IMR-90 (cell line): Measurements from ENCODE around the gene ZNF836. TPM values are rescaled to one million over a fixed set of nuclear protein-coding genes. Genes with fewer than 3 reads are reported as not detected.

Source experiments
- ATAC-seq: fragments of 200-7000 bp; cut with Tn5 transposase; 2 replicates; pipeline ENCODE4 v1.9.1; 2020; ENCODE audit warnings: low read depth, mild to moderate bottlenecking, moderate library complexity
- BruUV-seq: library from RNA; stranded (reverse); fragments of 400-500 nt; replicated peaks from 2 replicates; lab custom pipeline; 2021; lab: Mats Ljungman, UMichigan
- CTCF ChIA-PET: fragments of 300-600 bp; formaldehyde crosslinking; extraction: SDS; loops from one replicate; lab custom pipeline; 2021; ENCODE audit warnings: antibody characterized with exemption; lab: Yijun Ruan, JAX
- POLR2A ChIA-PET: fragments of 300-600 bp; sonication (Branson Sonifier 250); formaldehyde crosslinking; loops from one replicate; lab custom pipeline; 2022; ENCODE audit warnings: antibody characterized with exemption; ENCODE audit not compliant: unreplicated experiment; lab: Charles Lee
- DNase-seq: peaks from one replicate; pipeline ENCODE4 v3.0.0; 2013
- H2AFZ ChIP-seq: replicated peaks from 2 replicates; pipeline ENCODE3; 2013; ENCODE audit warnings: low read length, mild to moderate bottlenecking; ENCODE audit not compliant: poor library complexity
- H2AK5ac ChIP-seq: 2 replicates; pipeline ENCODE4 v1.6.1; 2013; ENCODE audit warnings: low read depth, low read length, inconsistent platforms
- H2AK9ac ChIP-seq: replicated peaks from 2 replicates; pipeline ENCODE3; 2013; ENCODE audit warnings: mild to moderate bottlenecking, low read depth, low read length, moderate library complexity; ENCODE audit not compliant: poor library complexity
- H2BK120ac ChIP-seq: 2 replicates; pipeline ENCODE4 v1.6.1; 2013; ENCODE audit warnings: low read depth, low read length, inconsistent platforms
- H2BK15ac ChIP-seq: 3 replicates; pipeline ENCODE4 v1.6.1; 2013; ENCODE audit warnings: low read depth, low read length, inconsistent platforms
- H2BK20ac ChIP-seq: 2 replicates; pipeline ENCODE4 v1.6.1; 2013; ENCODE audit warnings: low read depth, mild to moderate bottlenecking, inconsistent platforms, low read length, moderate library complexity
- H2BK5ac ChIP-seq: 2 replicates; pipeline ENCODE4 v1.6.1; 2013; ENCODE audit warnings: mild to moderate bottlenecking, low read depth, low read length, inconsistent platforms; ENCODE audit not compliant: poor library complexity, severe bottlenecking
- H3K14ac ChIP-seq: replicated peaks from 2 replicates; pipeline ENCODE4 v1.6.1; 2013; ENCODE audit warnings: low read depth, low read length, inconsistent platforms
- H3K18ac ChIP-seq: 2 replicates; pipeline ENCODE4 v1.6.1; 2013; ENCODE audit warnings: low read depth, low read length, control low read depth
- H3K23ac ChIP-seq: 2 replicates; pipeline ENCODE4 v1.6.1; 2013; ENCODE audit warnings: low read depth, low read length, inconsistent platforms
- H3K27ac ChIP-seq: 2 replicates; pipeline ENCODE4 v1.5.1; 2013; ENCODE audit warnings: mild to moderate bottlenecking, control low read depth, low read length; ENCODE audit not compliant: insufficient read depth
- H3K27me3 ChIP-seq: 2 replicates; pipeline ENCODE4 v1.6.1; 2013; ENCODE audit warnings: low read length; ENCODE audit not compliant: control insufficient read depth, insufficient read depth
- H3K36me3 ChIP-seq: 2 replicates; pipeline ENCODE4 v1.6.1; 2013; ENCODE audit warnings: low read length, mixed read lengths; ENCODE audit not compliant: control insufficient read depth, insufficient read depth
- H3K4ac ChIP-seq: 2 replicates; pipeline ENCODE4 v1.6.1; 2013; ENCODE audit warnings: low read depth, low read length, inconsistent platforms
- H3K4me1 ChIP-seq: 2 replicates; pipeline ENCODE4 v1.6.1; 2013; ENCODE audit warnings: low read length, mixed read lengths; ENCODE audit not compliant: control insufficient read depth, insufficient read depth
- H3K4me2 ChIP-seq: 2 replicates; pipeline ENCODE4 v1.6.1; 2013; ENCODE audit warnings: low read depth, mild to moderate bottlenecking, control low read depth, low read length, moderate library complexity
- H3K4me3 ChIP-seq: 2 replicates; pipeline ENCODE4 v1.5.1; 2013; ENCODE audit warnings: low read depth, mild to moderate bottlenecking, control low read depth, low read length, moderate library complexity; ENCODE audit not compliant: insufficient read depth
- H3K56ac ChIP-seq: 2 replicates; pipeline ENCODE4 v1.6.1; 2013; ENCODE audit warnings: low read length, inconsistent platforms; ENCODE audit not compliant: insufficient read depth; ENCODE audit errors: extremely low read depth
- H3K79me1 ChIP-seq, 2 experiments: 2 replicates each; pipeline ENCODE4 v1.6.1; 2013; ENCODE audit warnings: low read length in 2 of 2, inconsistent platforms in 1 of 2, low read depth in 1 of 2
- H3K9ac ChIP-seq: 2 replicates; pipeline ENCODE4 v1.6.1; 2013; ENCODE audit warnings: low read depth, low read length, control low read depth
- H3K9me1 ChIP-seq: 2 replicates; pipeline ENCODE4 v1.6.1; 2013; ENCODE audit warnings: low read length, inconsistent platforms; ENCODE audit not compliant: insufficient read depth
- H3K9me3 ChIP-seq: 2 replicates; pipeline ENCODE4 v1.6.1; 2013; ENCODE audit warnings: low read length; ENCODE audit not compliant: control insufficient read depth, insufficient read depth
- H4K20me1 ChIP-seq: 2 replicates; pipeline ENCODE4 v1.6.1; 2013; ENCODE audit warnings: low read length, inconsistent platforms; ENCODE audit not compliant: insufficient read depth
- H4K5ac ChIP-seq: 2 replicates; pipeline ENCODE4 v1.6.1; 2013; ENCODE audit warnings: mild to moderate bottlenecking, low read depth, low read length, control low read depth
- H4K8ac ChIP-seq, 2 experiments: 2 replicates each; pipeline ENCODE4 v1.6.1; 2013; ENCODE audit warnings: low read depth in 2 of 2, low read length in 2 of 2, control low read depth in 1 of 2, inconsistent platforms in 1 of 2
- H4K91ac ChIP-seq: 2 replicates; pipeline ENCODE4 v1.6.1; 2013; ENCODE audit warnings: low read depth, low read length, inconsistent platforms; ENCODE audit not compliant: insufficient read depth
- RAD21 ChIP-seq: IDR thresholded peaks from 2 replicates; pipeline ENCODE4 v1.6.1; 2012; ENCODE audit warnings: low read length, improper control_type of control experiment
- RFX5 ChIP-seq: IDR thresholded peaks from 2 replicates; pipeline ENCODE4 v1.8.0; 2012; ENCODE audit warnings: low read depth, mild to moderate bottlenecking, low read length, moderate library complexity
- WGBS, 2 experiments: methylation state at CpG; one replicate each; pipeline versions ENCODE4 v1.1.5 to v1.1.7; 2013; ENCODE audit warnings: missing lambda C conversion rate in 2 of 2; ENCODE audit not compliant: insufficient read length in 1 of 2; ENCODE audit errors: extremely low coverage in 2 of 2; 5-methylcytosine and 5-hydroxymethylcytosine counted together
- dilution Hi-C: fragments of 300-500 bp; cut with HindIII; formaldehyde crosslinking; loops from one replicate; pipeline ENCODE4 v1.14.3; 2018; ENCODE audit warnings: low sequenced_read_pairs; ENCODE audit not compliant: unreplicated experiment
- in situ Hi-C: fragments of 300-500 bp; cut with MboI; formaldehyde crosslinking; loops from 3 replicates; pipeline ENCODE4 v1.14.3; 2019; ENCODE audit warnings: low sequenced_read_pairs, inconsistent platforms, mixed read lengths
- intact Hi-C: fragments of 100-400 bp; cut with micrococcal nuclease; formaldehyde crosslinking; loops from 2 replicates; pipeline ENCODE4 v1.10.0; 2022
- polyA plus RNA-seq, 3 experiments: library from polyadenylated mRNA; depleted of rRNA; stranded (reverse); fragments of >200 nt; gene quantifications; 2 replicates each; pipeline ENCODE4 v1.2.3, GENCODE V29; 2012; ENCODE audit warnings: low replicate concordance in 1 of 3
- total RNA-seq: library from RNA; depleted of rRNA; stranded (reverse); fragments of >200 nt; gene quantifications from 2 replicates; pipeline ENCODE4 v1.2.3, GENCODE V29; 2012
- TF ChIP-seq, protein P1 (sequence below): fragments of 150-350 bp; IDR thresholded peaks from 2 replicates; pipeline ENCODE4 v1.6.1; 2016; ENCODE audit warnings: low read depth, mild to moderate bottlenecking, low read length, moderate library complexity, borderline replicate concordance

ZNF836 gene
- total and polyA plus RNA-seq, 2 of the 4 experiments (the other 2 are of a cell fraction): 1.1 to 4.1 TPM

DNA sequence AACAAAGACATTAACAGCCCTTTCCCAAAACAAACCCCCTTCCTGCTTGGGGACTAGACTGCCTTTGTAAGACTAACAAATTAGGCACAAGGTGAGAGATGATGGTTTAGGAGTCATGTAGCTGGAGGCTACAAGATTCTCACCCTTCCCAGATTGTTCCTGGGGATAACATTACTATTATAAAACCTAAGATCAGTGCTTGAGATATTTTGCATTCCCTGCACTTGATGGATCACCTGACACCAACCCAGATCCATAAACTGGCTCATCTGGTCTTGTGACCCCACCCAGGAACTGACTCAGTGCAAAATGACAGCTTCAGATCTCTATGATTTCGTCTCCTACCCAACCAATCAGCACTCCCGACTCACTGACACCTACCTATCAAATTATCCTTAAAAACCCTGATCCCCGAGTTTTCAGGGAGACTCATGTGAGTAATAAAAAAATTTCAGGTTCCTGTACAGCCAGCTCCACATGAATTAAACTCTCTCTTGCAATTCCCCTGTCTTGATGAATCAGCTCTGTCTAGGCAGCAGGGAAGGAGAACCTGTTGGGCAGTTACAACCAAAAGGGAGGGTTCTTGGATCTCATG is 29.3 kb downstream of the ZNF836 start:
- H3K18ac ChIP-seq: no peak overlapping the region
- in situ Hi-C loops (no loop called here), intact Hi-C loops (no loop called here), dilution Hi-C loops (no loop called here)
- ChIA-PET CTCF (no interaction called here), POLR2A (no interaction called here)
- no peak overlapping the region for H3K4ac ChIP-seq
- H3K23ac ChIP-seq: no peak overlapping the region
- no peak overlapping the region for H2BK5ac ChIP-seq
- no TSS peak for BruUV-seq
- H4K5ac ChIP-seq: no peak overlapping the region
- H4K91ac ChIP-seq: no peak overlapping the region
- H2BK120ac ChIP-seq: no peak overlapping the region
- H2AK9ac ChIP-seq: no peak overlapping the region
- H3K36me3 ChIP-seq: no peaks in the 10 kb centered on the region
- H3K4me3 ChIP-seq: no peak overlapping the region
- peaks cover 8 to 11% of the 10 kb centered on the region in 2 experiments; a peak in 3 of 4 replicates for H3K79me1 ChIP-seq
- WGBS, 2 experiments: no CpG with 5 or more reads among the region's 3 CpGs
- no peak overlapping the region for H3K27ac ChIP-seq
- TF ChIP-seq, protein P1, sequence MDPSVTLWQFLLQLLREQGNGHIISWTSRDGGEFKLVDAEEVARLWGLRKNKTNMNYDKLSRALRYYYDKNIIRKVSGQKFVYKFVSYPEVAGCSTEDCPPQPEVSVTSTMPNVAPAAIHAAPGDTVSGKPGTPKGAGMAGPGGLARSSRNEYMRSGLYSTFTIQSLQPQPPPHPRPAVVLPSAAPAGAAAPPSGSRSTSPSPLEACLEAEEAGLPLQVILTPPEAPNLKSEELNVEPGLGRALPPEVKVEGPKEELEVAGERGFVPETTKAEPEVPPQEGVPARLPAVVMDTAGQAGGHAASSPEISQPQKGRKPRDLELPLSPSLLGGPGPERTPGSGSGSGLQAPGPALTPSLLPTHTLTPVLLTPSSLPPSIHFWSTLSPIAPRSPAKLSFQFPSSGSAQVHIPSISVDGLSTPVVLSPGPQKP: no peak
- TF ChIP-seq RFX5 (no peak), RAD21 (no peak)
- no peak overlapping the region for H2AFZ ChIP-seq
- H3K4me1 ChIP-seq: peaks cover 2% of the 10 kb centered on the region
- no peak overlapping the region for H2BK15ac ChIP-seq
- no peak overlapping the region for H3K9ac ChIP-seq
- H3K14ac ChIP-seq: no peak overlapping the region
- no peak overlapping the region for H4K8ac ChIP-seq
- H3K56ac ChIP-seq: no peak overlapping the region
- H3K27me3 ChIP-seq: no peaks in the 10 kb centered on the region
- peaks cover 7% of the 10 kb centered on the region for H3K9me3 ChIP-seq
- H3K9me1 ChIP-seq: no peaks in the 10 kb centered on the region
- H3K4me2 ChIP-seq: no peak overlapping the region
- DNase-seq (no peak), ATAC-seq (no peak)
- no peak overlapping the region for H2BK20ac ChIP-seq
- no peak overlapping the region for H2AK5ac ChIP-seq
- no peaks in the 10 kb centered on the region for H4K20me1 ChIP-seq
